ENCODE measurements around the gene NUMB. TPM values are rescaled to one million over a fixed set of nuclear protein-coding genes. Genes with fewer than 3 reads are reported as not detected.

NUMB gene
- polyA plus RNA-seq, 4 donors, result 38.5 to 87.9 (median 55.4) TPM

- peaks cover 8 to 10% (median 8%) of the 10 kb centered on the region in 3 donors for H3K4me1 ChIP-seq (ENCODE audit: control insufficient read depth in 3 of 3, insufficient read depth in 2 of 3, low read depth in 1 of 3, low read length in 2 of 3)
- H3K27me3 ChIP-seq (ENCODE audit: control insufficient read depth in 3 of 3, insufficient read depth in 3 of 3, low read length in 3 of 3), result no peaks in the 10 kb centered on the region
- 1% methylated on average over 59 to 94 of the region's 94 CpGs for WGBS, 3 donors
- peak; percentile 74 to 76 for DNase-seq
- H3K27ac ChIP-seq (ENCODE audit: low read depth in 1 of 3, low read length in 2 of 3), result peak overlapping the region; percentile 79 to 97 (median 87)
- H3K4me3 ChIP-seq (ENCODE audit: low read depth in 1 of 3, low read length in 3 of 3), result peak overlapping the region; percentile 54 to 92 (median 87)
- peaks cover 0 to 10% (median 0%) of the 10 kb centered on the region in 3 donors for H3K36me3 ChIP-seq (ENCODE audit: control insufficient read depth in 3 of 3, insufficient read depth in 2 of 3, low read depth in 1 of 3, low read length in 3 of 3)
- FAIRE-seq, result no peak
- no peaks in the 10 kb centered on the region for H3K9me3 ChIP-seq (ENCODE audit: control insufficient read depth in 2 of 2, insufficient read depth in 1 of 2, low read depth in 1 of 2, low read length in 1 of 2)
Observed at GRCh38 chr14:73491256-73492042, 33.1 kb upstream of the NUMB start.

GRCh38 chr14:73489481-73490175 is 31.3 kb upstream of the NUMB start:
- FAIRE-seq, result no peak
- DNase-seq, result no peak
- H3K4me3 ChIP-seq (ENCODE audit: low read depth in 1 of 3, low read length in 3 of 3), result no peak overlapping the region
- H3K36me3 ChIP-seq (ENCODE audit: control insufficient read depth in 3 of 3, insufficient read depth in 2 of 3, low read depth in 1 of 3, low read length in 3 of 3), result peaks cover 0 to 10% (median 0%) of the 10 kb centered on the region in 3 donors
- H3K27me3 ChIP-seq (ENCODE audit: control insufficient read depth in 3 of 3, insufficient read depth in 3 of 3, low read length in 3 of 3), result no peaks in the 10 kb centered on the region
- peaks cover 8 to 10% (median 8%) of the 10 kb centered on the region in 3 donors for H3K4me1 ChIP-seq (ENCODE audit: control insufficient read depth in 3 of 3, insufficient read depth in 2 of 3, low read depth in 1 of 3, low read length in 2 of 3)
- no peak overlapping the region for H3K27ac ChIP-seq (ENCODE audit: low read depth in 1 of 3, low read length in 2 of 3)
- WGBS, 3 donors, result 83 to 86% (median 84%) methylated on average over 6 of the region's 6 CpGs
- H3K9me3 ChIP-seq (ENCODE audit: control insufficient read depth in 2 of 2, insufficient read depth in 1 of 2, low read depth in 1 of 2, low read length in 1 of 2), result no peaks in the 10 kb centered on the region

DNA sequence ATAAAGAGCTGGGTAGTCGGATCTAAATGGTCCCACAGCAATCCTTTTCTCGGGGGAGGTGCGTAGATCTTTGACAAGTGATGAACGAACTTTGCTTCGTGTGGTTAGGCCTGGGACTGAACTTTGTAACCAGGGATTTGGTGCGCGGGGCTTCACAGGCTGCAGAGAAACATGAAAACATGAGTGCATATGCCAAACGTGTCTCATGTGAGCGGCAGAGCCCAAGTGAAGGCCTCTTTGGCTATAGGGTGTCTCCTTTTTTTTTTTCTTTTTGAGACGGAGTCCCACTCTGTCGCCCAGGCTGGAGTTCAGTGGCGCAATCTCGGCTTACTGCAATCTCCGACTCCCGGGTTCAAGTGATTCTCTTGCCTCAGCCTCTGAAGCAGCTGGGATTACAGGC is 20.3 kb upstream of the NUMB start:
- FAIRE-seq, result no peak
- peak in 1 of 2 donors; percentile 35 for DNase-seq
- no peaks in the 10 kb centered on the region for H3K9me3 ChIP-seq (ENCODE audit: control insufficient read depth in 2 of 2, insufficient read depth in 1 of 2, low read depth in 1 of 2, low read length in 1 of 2)
- H3K4me3 ChIP-seq (ENCODE audit: low read depth in 1 of 3, low read length in 3 of 3), result no peak overlapping the region
- no peak overlapping the region for H3K27ac ChIP-seq (ENCODE audit: low read depth in 1 of 3, low read length in 2 of 3)
- H3K27me3 ChIP-seq (ENCODE audit: control insufficient read depth in 3 of 3, insufficient read depth in 3 of 3, low read length in 3 of 3), result no peaks in the 10 kb centered on the region
- peaks cover 0 to 3% (median 0%) of the 10 kb centered on the region in 3 donors for H3K4me1 ChIP-seq (ENCODE audit: control insufficient read depth in 3 of 3, insufficient read depth in 2 of 3, low read depth in 1 of 3, low read length in 2 of 3)
- no peaks in the 10 kb centered on the region for H3K36me3 ChIP-seq (ENCODE audit: control insufficient read depth in 3 of 3, insufficient read depth in 2 of 3, low read depth in 1 of 3, low read length in 3 of 3)
- 59 to 75% (median 74%) methylated on average over 15 of the region's 15 CpGs for whole genome bisulfite sequencing, 3 donors

- H3K4me1 ChIP-seq (ENCODE audit: control insufficient read depth in 3 of 3, insufficient read depth in 2 of 3, low read depth in 1 of 3, low read length in 2 of 3), result peaks cover 0 to 3% (median 0%) of the 10 kb centered on the region in 3 donors
- H3K27ac ChIP-seq (ENCODE audit: low read depth in 1 of 3, low read length in 2 of 3), result no peak overlapping the region
- H3K27me3 ChIP-seq (ENCODE audit: control insufficient read depth in 3 of 3, insufficient read depth in 3 of 3, low read length in 3 of 3), result no peaks in the 10 kb centered on the region
- H3K9me3 ChIP-seq (ENCODE audit: control insufficient read depth in 2 of 2, insufficient read depth in 1 of 2, low read depth in 1 of 2, low read length in 1 of 2), result no peaks in the 10 kb centered on the region
- FAIRE-seq (no peak), DNase-seq (no peak)
- 72 to 81% (median 81%) methylated on average over 6 of the region's 6 CpGs for WGBS, 3 donors
- no peaks in the 10 kb centered on the region for H3K36me3 ChIP-seq (ENCODE audit: control insufficient read depth in 3 of 3, insufficient read depth in 2 of 3, low read depth in 1 of 3, low read length in 3 of 3)
- H3K4me3 ChIP-seq (ENCODE audit: low read depth in 1 of 3, low read length in 3 of 3), result no peak overlapping the region
Observed at GRCh38 chr14:73477618-73478266, 19.4 kb upstream of the NUMB start.

DNA sequence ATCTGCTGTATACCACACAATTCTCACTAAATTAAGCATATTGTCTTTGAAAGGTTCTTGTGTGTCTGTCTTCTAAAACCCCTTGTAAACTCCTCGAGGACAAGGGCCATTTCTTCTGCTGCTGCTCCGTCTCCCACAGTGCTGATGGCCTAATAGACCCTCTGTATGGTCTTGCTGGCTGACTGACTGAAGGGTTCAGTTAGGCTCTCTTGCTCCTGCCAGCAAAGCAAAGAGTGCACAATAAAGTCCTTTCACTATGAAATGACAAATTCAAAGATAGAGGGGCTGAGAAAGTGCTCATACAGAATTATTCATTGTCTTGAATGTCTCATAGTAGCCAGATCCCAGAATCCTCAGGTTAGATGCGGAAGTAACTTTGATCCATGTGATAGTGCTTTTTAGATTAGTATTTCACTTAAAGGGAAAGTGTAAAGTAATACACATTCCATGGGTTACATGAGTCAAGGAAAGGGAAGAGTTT is 18.1 kb upstream of the NUMB start:
- Histone ChIP-seq H3K9me3 (ENCODE audit: control insufficient read depth in 2 of 2, insufficient read depth in 1 of 2, low read depth in 1 of 2, low read length in 1 of 2) (no peaks in the 10 kb centered on the region), H3K36me3 (ENCODE audit: control insufficient read depth in 3 of 3, insufficient read depth in 2 of 3, low read depth in 1 of 3, low read length in 3 of 3) (no peaks in the 10 kb centered on the region), H3K27me3 (ENCODE audit: control insufficient read depth in 3 of 3, insufficient read depth in 3 of 3, low read length in 3 of 3) (no peaks in the 10 kb centered on the region), H3K27ac (ENCODE audit: low read depth in 1 of 3, low read length in 2 of 3) (no peak overlapping the region), H3K4me3 (ENCODE audit: low read depth in 1 of 3, low read length in 3 of 3) (no peak overlapping the region), H3K4me1 (ENCODE audit: control insufficient read depth in 3 of 3, insufficient read depth in 2 of 3, low read depth in 1 of 3, low read length in 2 of 3) (peaks cover 0 to 3% (median 0%) of the 10 kb centered on the region in 3 donors)
- DNase-seq (no peak), FAIRE-seq (no peak)
- 46 to 54% (median 50%) methylated on average over 3 of the region's 3 CpGs for WGBS, 3 donors

DNA sequence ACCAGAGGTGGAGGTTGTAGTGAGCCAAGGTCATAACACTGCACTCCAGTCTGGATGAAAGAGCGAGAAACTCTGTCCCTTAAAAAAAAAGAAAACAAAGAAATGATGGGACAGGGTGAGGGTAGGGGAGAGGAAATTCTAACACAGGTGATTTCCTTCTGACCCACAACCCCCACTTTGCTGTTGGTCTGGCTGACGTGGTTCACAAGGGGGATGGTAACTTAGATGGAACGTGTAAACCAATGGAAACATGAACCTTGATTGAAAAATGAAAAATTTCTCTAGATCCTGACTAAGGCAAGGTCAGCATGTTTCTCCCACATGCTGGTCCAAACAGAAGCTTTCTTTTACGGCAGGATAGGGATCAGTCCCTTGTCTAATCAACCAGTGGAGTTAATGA is 16.6 kb upstream of the NUMB start:
- Histone ChIP-seq H3K36me3 (ENCODE audit: control insufficient read depth in 3 of 3, insufficient read depth in 2 of 3, low read depth in 1 of 3, low read length in 3 of 3) (no peaks in the 10 kb centered on the region), H3K27me3 (ENCODE audit: control insufficient read depth in 3 of 3, insufficient read depth in 3 of 3, low read length in 3 of 3) (no peaks in the 10 kb centered on the region), H3K4me1 (ENCODE audit: control insufficient read depth in 3 of 3, insufficient read depth in 2 of 3, low read depth in 1 of 3, low read length in 2 of 3) (peaks cover 0 to 5% (median 3%) of the 10 kb centered on the region in 3 donors), H3K27ac (ENCODE audit: low read depth in 1 of 3, low read length in 2 of 3) (no peak overlapping the region), H3K9me3 (ENCODE audit: control insufficient read depth in 2 of 2, insufficient read depth in 1 of 2, low read depth in 1 of 2, low read length in 1 of 2) (no peaks in the 10 kb centered on the region), H3K4me3 (ENCODE audit: low read depth in 1 of 3, low read length in 3 of 3) (no peak overlapping the region)
- no peak for DNase-seq
- FAIRE-seq, result no peak
- 48 to 59% (median 59%) methylated on average over 4 of the region's 4 CpGs for WGBS, 3 donors

- Histone ChIP-seq H3K27me3 (ENCODE audit: control insufficient read depth in 3 of 3, insufficient read depth in 3 of 3, low read length in 3 of 3) (no peaks in the 10 kb centered on the region), H3K27ac (ENCODE audit: low read depth in 1 of 3, low read length in 2 of 3) (no peak overlapping the region), H3K36me3 (ENCODE audit: control insufficient read depth in 3 of 3, insufficient read depth in 2 of 3, low read depth in 1 of 3, low read length in 3 of 3) (peaks cover 0 to 5% (median 0%) of the 10 kb centered on the region in 3 donors), H3K9me3 (ENCODE audit: control insufficient read depth in 2 of 2, insufficient read depth in 1 of 2, low read depth in 1 of 2, low read length in 1 of 2) (no peaks in the 10 kb centered on the region), H3K4me3 (ENCODE audit: low read depth in 1 of 3, low read length in 3 of 3) (no peak overlapping the region), H3K4me1 (ENCODE audit: control insufficient read depth in 3 of 3, insufficient read depth in 2 of 3, low read depth in 1 of 3, low read length in 2 of 3) (peaks cover 0 to 26% (median 7%) of the 10 kb centered on the region in 3 donors)
- peak; percentile 73 to 74 for DNase-seq
- 63 to 68% (median 65%) methylated on average over 18 of the region's 18 CpGs for WGBS, 3 donors
- FAIRE-seq, result no peak
Observed at GRCh38 chr14:73472185-73473114, 14.1 kb upstream of the NUMB start.

All from small intestine (tissue), 7 donors.